ACC112 (cell line): ENCODE results near the gene PPT2.

Experiments used
- H2AFZ ChIP-seq: fragments of 200-600 bp; sonication (generic); one replicate; pipeline ENCODE4 v1.6.0; 2017; ENCODE audit warnings: antibody characterized with exemption, low read length; ENCODE audit not compliant: unreplicated experiment
- H3K27ac ChIP-seq: fragments of 200-600 bp; sonication (generic); 2 replicates; pipeline ENCODE4 v1.5.1; 2014; ENCODE audit warnings: low read depth, mild to moderate bottlenecking, antibody characterized with exemption, low read length, moderate library complexity
- H3K27me3 ChIP-seq: fragments of 200-600 bp; sonication (generic); 2 replicates; pipeline ENCODE4 v1.6.1; 2014; ENCODE audit warnings: mild to moderate bottlenecking, antibody characterized with exemption, low read length, moderate library complexity, mixed read lengths; ENCODE audit not compliant: insufficient read depth
- H3K36me3 ChIP-seq: fragments of 200-600 bp; sonication (generic); 2 replicates; pipeline ENCODE4 v1.6.1; 2016; ENCODE audit warnings: mild to moderate bottlenecking, antibody characterized with exemption, low read length, moderate library complexity, mixed read lengths; ENCODE audit not compliant: insufficient read depth
- H3K4me1 ChIP-seq: fragments of 200-600 bp; sonication (generic); one replicate; pipeline ENCODE4 v1.6.1; 2016; ENCODE audit warnings: low read length, mixed read lengths; ENCODE audit not compliant: insufficient read depth, unreplicated experiment, control insufficient read depth
- H3K4me3 ChIP-seq: fragments of 200-600 bp; sonication (generic); 2 replicates; pipeline ENCODE4 v1.5.1; 2014; ENCODE audit warnings: mild to moderate bottlenecking, low read depth, low read length
- H3K79me2 ChIP-seq: fragments of 200-600 bp; sonication (generic); one replicate; pipeline ENCODE4 v1.6.0; 2016; ENCODE audit warnings: low read length; ENCODE audit not compliant: control insufficient read depth, unreplicated experiment, insufficient read depth

Gene PPT2

GRCh38 chr6:32153564-32154513 is at the start of gene PPT2:
TSS of gene PPT2 (plus strand) at chr6:32154141. CDS start at chr6:32154595, 454 bp downstream.
- no peaks in the 10 kb centered on the region for H3K27me3 ChIP-seq
- peaks cover 12% of the 10 kb centered on the region; the same call in 1 of the 2 replicates for H3K36me3 ChIP-seq
- peaks cover 20% of the 10 kb centered on the region for H3K79me2 ChIP-seq
- H3K4me3 ChIP-seq, result peak within 1 kb of the TSS; percentile 96
- peak within 1 kb of the TSS; percentile 75 for H3K27ac ChIP-seq
- peaks cover 23% of the 10 kb centered on the region for H3K4me1 ChIP-seq
- H2AFZ ChIP-seq, result peak within 1 kb of the TSS; percentile 77

- Histone ChIP-seq H3K27me3 (no peaks in the 10 kb centered on the region), H3K4me1 (peaks cover 32% of the 10 kb centered on the region), H2AFZ (no peak overlapping the region), H3K27ac (no peak overlapping the region), H3K36me3 (no peaks in the 10 kb centered on the region), H3K4me3 (no peak overlapping the region), H3K79me2 (no peaks in the 10 kb centered on the region)
Measured at GRCh38 chr6:32105433-32105832, 48.5 kb upstream of the PPT2 start.

GRCh38 chr6:32107406-32107805 is 46.5 kb upstream of the PPT2 start:
- H2AFZ ChIP-seq, result no peak overlapping the region
- no peaks in the 10 kb centered on the region for H3K27me3 ChIP-seq
- peak overlapping the region; percentile 69 for H3K27ac ChIP-seq
- H3K36me3 ChIP-seq, result no peaks in the 10 kb centered on the region
- H3K4me3 ChIP-seq, result peak overlapping the region; percentile 66
- peaks cover 36% of the 10 kb centered on the region for H3K4me1 ChIP-seq
- H3K79me2 ChIP-seq, result no peaks in the 10 kb centered on the region

GRCh38 chr6:32108094-32108627 is 45.8 kb upstream of the PPT2 start:
- peak overlapping the region; percentile 69 for H3K27ac ChIP-seq

GRCh38 chr6:32108727-32109113 is 45.2 kb upstream of the PPT2 start:
- no peaks in the 10 kb centered on the region for H3K27me3 ChIP-seq
- peak overlapping the region; percentile 66 for H3K4me3 ChIP-seq
- H2AFZ ChIP-seq, result no peak overlapping the region
- peaks cover 46% of the 10 kb centered on the region for H3K4me1 ChIP-seq
- peak overlapping the region; percentile 69; the same call in 1 of the 2 replicates for H3K27ac ChIP-seq
- H3K36me3 ChIP-seq, result no peaks in the 10 kb centered on the region
- no peaks in the 10 kb centered on the region for H3K79me2 ChIP-seq

More at GRCh38 chr6:32108094-32108627, 45.8 kb upstream of the PPT2 start:
- Histone ChIP-seq H3K79me2 (no peaks in the 10 kb centered on the region), H3K4me1 (peaks cover 41% of the 10 kb centered on the region), H2AFZ (no peak overlapping the region), H3K27me3 (no peaks in the 10 kb centered on the region), H3K36me3 (no peaks in the 10 kb centered on the region), H3K4me3 (peak overlapping the region; percentile 66)

GRCh38 chr6:32109114-32109764 is 44.7 kb upstream of the PPT2 start, which contains the start of gene TNXB:
TSS of gene TNXB (minus strand) at chr6:32109338. CDS start at chr6:32098198, 11,140 bp downstream.
- Histone ChIP-seq H3K4me3 (peak within 1 kb of the TSS; percentile 66), H3K27ac (peak within 1 kb of the TSS; percentile 69), H3K36me3 (no peaks in the 10 kb centered on the region), H2AFZ (no peak within 1 kb of the TSS), H3K79me2 (no peaks in the 10 kb centered on the region), H3K4me1 (peaks cover 49% of the 10 kb centered on the region), H3K27me3 (no peaks in the 10 kb centered on the region)

GRCh38 chr6:32109765-32110160 is 44.2 kb upstream of the PPT2 start:
- H3K36me3 ChIP-seq, result no peaks in the 10 kb centered on the region
- H3K27me3 ChIP-seq, result no peaks in the 10 kb centered on the region
- peaks cover 54% of the 10 kb centered on the region for H3K4me1 ChIP-seq
- no peaks in the 10 kb centered on the region for H3K79me2 ChIP-seq
- no peak overlapping the region for H3K4me3 ChIP-seq
- no peak overlapping the region for H3K27ac ChIP-seq
- H2AFZ ChIP-seq, result no peak overlapping the region

- H3K79me2 ChIP-seq, result no peaks in the 10 kb centered on the region
- H3K36me3 ChIP-seq, result no peaks in the 10 kb centered on the region
- no peak overlapping the region for H3K27ac ChIP-seq
- no peak overlapping the region for H3K4me3 ChIP-seq
- H2AFZ ChIP-seq, result no peak overlapping the region
- peaks cover 61% of the 10 kb centered on the region for H3K4me1 ChIP-seq
- no peaks in the 10 kb centered on the region for H3K27me3 ChIP-seq
Measured at GRCh38 chr6:32110632-32111031, 43.3 kb upstream of the PPT2 start.

- H3K79me2 ChIP-seq, result no peaks in the 10 kb centered on the region
- H3K4me1 ChIP-seq, result peaks cover 68% of the 10 kb centered on the region
- no peak overlapping the region for H3K4me3 ChIP-seq
- no peak overlapping the region; the same call in 1 of the 2 replicates for H3K27ac ChIP-seq
- H3K27me3 ChIP-seq, result no peaks in the 10 kb centered on the region
- no peak overlapping the region for H2AFZ ChIP-seq
- no peaks in the 10 kb centered on the region for H3K36me3 ChIP-seq
Measured at GRCh38 chr6:32111424-32112066, 42.4 kb upstream of the PPT2 start.

GRCh38 chr6:32112431-32112980 is 41.4 kb upstream of the PPT2 start:
- Histone ChIP-seq H3K27ac (no peak overlapping the region; the same call in 1 of the 2 replicates), H3K4me1 (peaks cover 59% of the 10 kb centered on the region), H3K4me3 (no peak overlapping the region), H2AFZ (no peak overlapping the region), H3K27me3 (no peaks in the 10 kb centered on the region), H3K79me2 (no peaks in the 10 kb centered on the region), H3K36me3 (peaks cover 7% of the 10 kb centered on the region; the same call in 1 of the 2 replicates)
